K562 (cell line): ENCODE measurements around the gene HRAS.

Source experiments
- CEBPB ChIP-seq: fragments of 450-650 bp; IDR thresholded peaks from 2 replicates; pipeline ENCODE4 v1.6.1; 2016; ENCODE audit warnings: missing genetic modification characterization, missing compliant biosample characterization
- FOS ChIP-seq: IDR thresholded peaks from 3 replicates; pipeline ENCODE4 v1.6.1; 2011; ENCODE audit not compliant: insufficient read length; ENCODE audit errors: extremely low read depth
- MTA3 ChIP-seq: fragments of 450-650 bp; formaldehyde crosslinking; IDR thresholded peaks from 2 replicates; pipeline ENCODE4 v1.6.1; 2017; ENCODE audit warnings: mild to moderate bottlenecking, borderline replicate concordance
- POLR2A ChIP-seq: fragments of 450-650 bp; conservative IDR thresholded peaks from 2 replicates; pipeline ENCODE4 v1.6.1; 2016
- POLR2AphosphoS2 ChIP-seq: IDR thresholded peaks from 2 replicates; pipeline ENCODE4 v1.6.1; 2012; ENCODE audit warnings: low read length, improper control_type of control experiment
- POLR2AphosphoS5 ChIP-seq: IDR thresholded peaks from 2 replicates; pipeline ENCODE4 v1.6.1; 2011; ENCODE audit warnings: mild to moderate bottlenecking, low read depth, low read length, moderate library complexity; ENCODE audit not compliant: control insufficient read depth, insufficient read depth
- TF ChIP-seq, protein P1 (sequence below), 3 experiments: IDR thresholded peaks in 2 of 3; conservative IDR thresholded peaks in 1 of 3; 2 replicates each; pipeline ENCODE4 v1.5.1; 2011 to 2012; ENCODE audit warnings: low read length in 3 of 3, mild to moderate bottlenecking in 3 of 3, control low read depth in 2 of 3, improper control_type of control experiment in 1 of 3, inconsistent platforms in 1 of 3, low read depth in 1 of 3, mixed read lengths in 1 of 3, moderate library complexity in 1 of 3; ENCODE audit not compliant: insufficient read depth in 2 of 3
- TF ChIP-seq, protein P2 (sequence below): sonication (generic); formaldehyde crosslinking; IDR thresholded peaks from 2 replicates; pipeline ENCODE4 v1.8.0; 2022; ENCODE audit warnings: mild to moderate bottlenecking, missing genetic modification reagents

- TF ChIP-seq FOS: no peak
- TF ChIP-seq, protein P1, sequence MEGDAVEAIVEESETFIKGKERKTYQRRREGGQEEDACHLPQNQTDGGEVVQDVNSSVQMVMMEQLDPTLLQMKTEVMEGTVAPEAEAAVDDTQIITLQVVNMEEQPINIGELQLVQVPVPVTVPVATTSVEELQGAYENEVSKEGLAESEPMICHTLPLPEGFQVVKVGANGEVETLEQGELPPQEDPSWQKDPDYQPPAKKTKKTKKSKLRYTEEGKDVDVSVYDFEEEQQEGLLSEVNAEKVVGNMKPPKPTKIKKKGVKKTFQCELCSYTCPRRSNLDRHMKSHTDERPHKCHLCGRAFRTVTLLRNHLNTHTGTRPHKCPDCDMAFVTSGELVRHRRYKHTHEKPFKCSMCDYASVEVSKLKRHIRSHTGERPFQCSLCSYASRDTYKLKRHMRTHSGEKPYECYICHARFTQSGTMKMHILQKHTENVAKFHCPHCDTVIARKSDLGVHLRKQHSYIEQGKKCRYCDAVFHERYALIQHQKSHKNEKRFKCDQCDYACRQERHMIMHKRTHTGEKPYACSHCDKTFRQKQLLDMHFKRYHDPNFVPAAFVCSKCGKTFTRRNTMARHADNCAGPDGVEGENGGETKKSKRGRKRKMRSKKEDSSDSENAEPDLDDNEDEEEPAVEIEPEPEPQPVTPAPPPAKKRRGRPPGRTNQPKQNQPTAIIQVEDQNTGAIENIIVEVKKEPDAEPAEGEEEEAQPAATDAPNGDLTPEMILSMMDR (IDR thresholded peaks at IDR 0.05 in 2 of 3, conservative IDR thresholded peaks at IDR 0.05 in 1 of 3; ENCODE audit: insufficient read depth in 2 of 3, low read depth in 1 of 3, low read length in 3 of 3): no peak
- no peak for TF ChIP-seq POLR2AphosphoS2
- TF ChIP-seq MTA3: no peak
- TF ChIP-seq POLR2A: no peak
- TF ChIP-seq CEBPB (tag): no peak
- TF ChIP-seq, protein P2, sequence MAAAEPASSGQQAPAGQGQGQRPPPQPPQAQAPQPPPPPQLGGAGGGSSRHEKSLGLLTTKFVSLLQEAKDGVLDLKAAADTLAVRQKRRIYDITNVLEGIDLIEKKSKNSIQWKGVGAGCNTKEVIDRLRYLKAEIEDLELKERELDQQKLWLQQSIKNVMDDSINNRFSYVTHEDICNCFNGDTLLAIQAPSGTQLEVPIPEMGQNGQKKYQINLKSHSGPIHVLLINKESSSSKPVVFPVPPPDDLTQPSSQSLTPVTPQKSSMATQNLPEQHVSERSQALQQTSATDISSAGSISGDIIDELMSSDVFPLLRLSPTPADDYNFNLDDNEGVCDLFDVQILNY (CRISPR knock-in tag): no peak
- no peak for TF ChIP-seq POLR2AphosphoS5
These were observed 31.7 kb upstream of the HRAS start for GRCh38 chr11:567011-567628.
